GM19351 (cell line): ENCODE data around the gene MCOLN2.
"Not testable (repeated sequence)": the region's sequence is repeated elsewhere in the genome, so short reads cannot be mapped to it uniquely, and the experiment has no call there.

ENCODE experiments used
- ATAC-seq: cut with Tn5 transposase; IDR thresholded peaks from one replicate; pipeline ENCODE4 v1.9.1; 2021; ENCODE audit warnings: mild to moderate bottlenecking, moderate library complexity; ENCODE audit not compliant: unreplicated experiment

MCOLN2 gene

GRCh38 chr1:84907095-84907827, 89.7 kb downstream of the MCOLN2 start:
- no peak for ATAC-seq

- not testable (repeated sequence) for ATAC-seq
Observed at GRCh38 chr1:84902727-84903126, 94.2 kb downstream of the MCOLN2 start.

- no peak for ATAC-seq
Observed at GRCh38 chr1:84899969-84900368, 96.9 kb downstream of the MCOLN2 start.

GRCh38 chr1:84896279-84896678, 100.6 kb downstream of the MCOLN2 start:
- ATAC-seq, result no peak

- ATAC-seq, result peak; percentile 85
Observed at GRCh38 chr1:84892705-84893618, 104.0 kb downstream of the MCOLN2 start, which contains the start of gene LPAR3. TSS of gene LPAR3 (minus strand) at chr1:84893206. CDS start at chr1:84866120, 27,086 bp downstream.

GRCh38 chr1:84890566-84890965, 106.3 kb downstream of the MCOLN2 start:
- ATAC-seq, result no peak

GRCh38 chr1:84889437-84889836, 107.5 kb downstream of the MCOLN2 start:
- no peak for ATAC-seq

GRCh38 chr1:84888753-84889152, 108.2 kb downstream of the MCOLN2 start:
- no peak for ATAC-seq

- ATAC-seq, result no peak
Observed at GRCh38 chr1:84887261-84887934, 109.5 kb downstream of the MCOLN2 start.

GRCh38 chr1:84885469-84885868, 111.4 kb downstream of the MCOLN2 start:
- ATAC-seq, result no peak

GRCh38 chr1:84884671-84885389, 112.1 kb downstream of the MCOLN2 start:
- ATAC-seq, result no peak

GRCh38 chr1:84883286-84883685, 113.6 kb downstream of the MCOLN2 start:
- no peak for ATAC-seq

- ATAC-seq, result no peak
Observed at GRCh38 chr1:84877592-84877991, 119.3 kb downstream of the MCOLN2 start.

- no peak for ATAC-seq
Observed at GRCh38 chr1:84876353-84876752, 120.6 kb downstream of the MCOLN2 start.
